ENCODE results near the gene CACUL1. TPM values are rescaled to one million over a fixed set of nuclear protein-coding genes. Genes with fewer than 3 reads are reported as not detected.

CACUL1 gene
- total RNA-seq, 1 experiment from 2014 or later, result 38.5 TPM

GRCh38 chr10:118760265-118760664 lies 5.5 kb upstream of the CACUL1 start:
- H3K27ac Mint-ChIP-seq, result no peak overlapping the region
- Histone ChIP-seq H2BK120ac (ENCODE audit: low read depth, low read length, poor library complexity, severe bottlenecking) (no peak overlapping the region), H3K9ac (ENCODE audit: extremely low read depth, insufficient read length, low read length) (no peak overlapping the region), H3K79me1 (ENCODE audit: insufficient read depth, low read depth, low read length, poor library complexity, severe bottlenecking) (no peaks in the 10 kb centered on the region), H2BK20ac (ENCODE audit: low read depth, low read length, poor library complexity, severe bottlenecking) (no peak overlapping the region), H3K14ac (ENCODE audit: insufficient read depth, low read length) (no peak overlapping the region), H3K79me2 (ENCODE audit: insufficient read depth, low read length) (no peaks in the 10 kb centered on the region), H2BK5ac (ENCODE audit: insufficient read length, low read length) (no peak overlapping the region), H3K4ac (ENCODE audit: low read depth, low read length) (no peak overlapping the region), H3K56ac (ENCODE audit: insufficient read length, low read depth, low read length) (no peak overlapping the region), H3K4me1 (ENCODE audit: insufficient read depth, low read length) (no peaks in the 10 kb centered on the region; the same call in 1 of the 2 replicates), H3T11ph (ENCODE audit: low read length) (no peak overlapping the region), H2AFZ (ENCODE audit: low read length) (no peak overlapping the region), H3K18ac (ENCODE audit: insufficient read length, low read depth, low read length) (no peak overlapping the region), H3K4me2 (ENCODE audit: insufficient read depth, insufficient read length, low read length) (no peak overlapping the region), H2BK12ac (ENCODE audit: insufficient read length, low read depth, low read length) (no peak overlapping the region), H3K23ac (ENCODE audit: insufficient read length, low read depth, low read length) (no peak overlapping the region), H4K5ac (ENCODE audit: insufficient read length, low read depth, low read length) (no peak overlapping the region), H3K27ac (ENCODE audit: insufficient read length, low read depth, low read length) (no peak overlapping the region), H3K9me3 (ENCODE audit: control insufficient read depth, low read depth, low read length) (no peaks in the 10 kb centered on the region), H2BK15ac (ENCODE audit: low read depth, low read length) (no peak overlapping the region), H4K91ac (ENCODE audit: insufficient read length, low read depth, low read length) (no peak overlapping the region), H4K8ac (replicated peaks; ENCODE audit: insufficient read length, low read depth, low read length) (no peak overlapping the region), H3K27me3 (ENCODE audit: insufficient read depth, low read length) (no peaks in the 10 kb centered on the region), H2AK5ac (ENCODE audit: insufficient read length, low read length) (no peak overlapping the region), H3K23me2 (ENCODE audit: insufficient read length, low read depth, low read length, poor library complexity, severe bottlenecking) (peaks cover 3% of the 10 kb centered on the region), H4K20me1 (ENCODE audit: control insufficient read depth, insufficient read depth, insufficient read length) (no peaks in the 10 kb centered on the region)
- no peak overlapping the region for H3K4me3 Mint-ChIP-seq
- WGBS (ENCODE audit: extremely low coverage, insufficient read length, low lambda C conversion rate), result no CpG with 5 or more reads among the region's 36 CpGs
- TF ChIP-seq CTCF (conservative IDR thresholded peaks at IDR 0.05), result no peak
- no peaks in the 10 kb centered on the region; a peak in 1 of 7 replicates for H3K36me3 Mint-ChIP-seq (ENCODE audit: insufficient read depth in 1 of 3, low read depth in 3 of 3)
- peak; percentile 50 for DNase-seq
- no peaks in the 10 kb centered on the region for H3K4me1 Mint-ChIP-seq
- H3K27me3 Mint-ChIP-seq (ENCODE audit: low read depth), result peaks cover 22% of the 10 kb centered on the region
- H3K9me3 Mint-ChIP-seq, result no peaks in the 10 kb centered on the region

Measured in H9 (cell line).